IMR-90 (cell line): Measurements from ENCODE around the gene TFAP2E. TPM values are rescaled to one million over a fixed set of nuclear protein-coding genes. Genes with fewer than 3 reads are reported as not detected.

Experiments used
- ATAC-seq: fragments of 200-7000 bp; cut with Tn5 transposase; 2 replicates; pipeline ENCODE4 v1.9.1; 2020; ENCODE audit warnings: low read depth, mild to moderate bottlenecking, moderate library complexity
- BruUV-seq: library from RNA; stranded (reverse); fragments of 400-500 nt; replicated peaks from 2 replicates; lab custom pipeline; 2021; lab: Mats Ljungman, UMichigan
- CTCF ChIA-PET: fragments of 300-600 bp; formaldehyde crosslinking; extraction: SDS; loops from one replicate; lab custom pipeline; 2021; ENCODE audit warnings: antibody characterized with exemption; lab: Yijun Ruan, JAX
- POLR2A ChIA-PET: fragments of 300-600 bp; sonication (Branson Sonifier 250); formaldehyde crosslinking; loops from one replicate; lab custom pipeline; 2022; ENCODE audit warnings: antibody characterized with exemption; ENCODE audit not compliant: unreplicated experiment; lab: Charles Lee
- DNase-seq: peaks from one replicate; pipeline ENCODE4 v3.0.0; 2013
- H2AFZ ChIP-seq: replicated peaks from 2 replicates; pipeline ENCODE3; 2013; ENCODE audit warnings: low read length, mild to moderate bottlenecking; ENCODE audit not compliant: poor library complexity
- H2AK5ac ChIP-seq: 2 replicates; pipeline ENCODE4 v1.6.1; 2013; ENCODE audit warnings: low read depth, low read length, inconsistent platforms
- H2AK9ac ChIP-seq: replicated peaks from 2 replicates; pipeline ENCODE3; 2013; ENCODE audit warnings: mild to moderate bottlenecking, low read depth, low read length, moderate library complexity; ENCODE audit not compliant: poor library complexity
- H2BK120ac ChIP-seq: 2 replicates; pipeline ENCODE4 v1.6.1; 2013; ENCODE audit warnings: low read depth, low read length, inconsistent platforms
- H2BK15ac ChIP-seq: 3 replicates; pipeline ENCODE4 v1.6.1; 2013; ENCODE audit warnings: low read depth, low read length, inconsistent platforms
- H2BK20ac ChIP-seq: 2 replicates; pipeline ENCODE4 v1.6.1; 2013; ENCODE audit warnings: low read depth, mild to moderate bottlenecking, inconsistent platforms, low read length, moderate library complexity
- H2BK5ac ChIP-seq: 2 replicates; pipeline ENCODE4 v1.6.1; 2013; ENCODE audit warnings: mild to moderate bottlenecking, low read depth, low read length, inconsistent platforms; ENCODE audit not compliant: poor library complexity, severe bottlenecking
- H3K14ac ChIP-seq: replicated peaks from 2 replicates; pipeline ENCODE4 v1.6.1; 2013; ENCODE audit warnings: low read depth, low read length, inconsistent platforms
- H3K18ac ChIP-seq: 2 replicates; pipeline ENCODE4 v1.6.1; 2013; ENCODE audit warnings: low read depth, low read length, control low read depth
- H3K23ac ChIP-seq: 2 replicates; pipeline ENCODE4 v1.6.1; 2013; ENCODE audit warnings: low read depth, low read length, inconsistent platforms
- H3K27ac ChIP-seq: 2 replicates; pipeline ENCODE4 v1.5.1; 2013; ENCODE audit warnings: mild to moderate bottlenecking, control low read depth, low read length; ENCODE audit not compliant: insufficient read depth
- H3K27me3 ChIP-seq: 2 replicates; pipeline ENCODE4 v1.6.1; 2013; ENCODE audit warnings: low read length; ENCODE audit not compliant: control insufficient read depth, insufficient read depth
- H3K36me3 ChIP-seq: 2 replicates; pipeline ENCODE4 v1.6.1; 2013; ENCODE audit warnings: low read length, mixed read lengths; ENCODE audit not compliant: control insufficient read depth, insufficient read depth
- H3K4ac ChIP-seq: 2 replicates; pipeline ENCODE4 v1.6.1; 2013; ENCODE audit warnings: low read depth, low read length, inconsistent platforms
- H3K4me1 ChIP-seq: 2 replicates; pipeline ENCODE4 v1.6.1; 2013; ENCODE audit warnings: low read length, mixed read lengths; ENCODE audit not compliant: control insufficient read depth, insufficient read depth
- H3K4me2 ChIP-seq: 2 replicates; pipeline ENCODE4 v1.6.1; 2013; ENCODE audit warnings: low read depth, mild to moderate bottlenecking, control low read depth, low read length, moderate library complexity
- H3K4me3 ChIP-seq: 2 replicates; pipeline ENCODE4 v1.5.1; 2013; ENCODE audit warnings: low read depth, mild to moderate bottlenecking, control low read depth, low read length, moderate library complexity; ENCODE audit not compliant: insufficient read depth
- H3K56ac ChIP-seq: 2 replicates; pipeline ENCODE4 v1.6.1; 2013; ENCODE audit warnings: low read length, inconsistent platforms; ENCODE audit not compliant: insufficient read depth; ENCODE audit errors: extremely low read depth
- H3K79me1 ChIP-seq, 2 experiments: 2 replicates each; pipeline ENCODE4 v1.6.1; 2013; ENCODE audit warnings: low read length in 2 of 2, inconsistent platforms in 1 of 2, low read depth in 1 of 2
- H3K9ac ChIP-seq: 2 replicates; pipeline ENCODE4 v1.6.1; 2013; ENCODE audit warnings: low read depth, low read length, control low read depth
- H3K9me1 ChIP-seq: 2 replicates; pipeline ENCODE4 v1.6.1; 2013; ENCODE audit warnings: low read length, inconsistent platforms; ENCODE audit not compliant: insufficient read depth
- H3K9me3 ChIP-seq: 2 replicates; pipeline ENCODE4 v1.6.1; 2013; ENCODE audit warnings: low read length; ENCODE audit not compliant: control insufficient read depth, insufficient read depth
- H4K20me1 ChIP-seq: 2 replicates; pipeline ENCODE4 v1.6.1; 2013; ENCODE audit warnings: low read length, inconsistent platforms; ENCODE audit not compliant: insufficient read depth
- H4K5ac ChIP-seq: 2 replicates; pipeline ENCODE4 v1.6.1; 2013; ENCODE audit warnings: mild to moderate bottlenecking, low read depth, low read length, control low read depth
- H4K8ac ChIP-seq, 2 experiments: 2 replicates each; pipeline ENCODE4 v1.6.1; 2013; ENCODE audit warnings: low read depth in 2 of 2, low read length in 2 of 2, control low read depth in 1 of 2, inconsistent platforms in 1 of 2
- H4K91ac ChIP-seq: 2 replicates; pipeline ENCODE4 v1.6.1; 2013; ENCODE audit warnings: low read depth, low read length, inconsistent platforms; ENCODE audit not compliant: insufficient read depth
- BHLHE40 ChIP-seq: fragments of 150-350 bp; IDR thresholded peaks from 2 replicates; pipeline ENCODE4 v1.6.1; 2016; ENCODE audit warnings: mild to moderate bottlenecking, low read depth, low read length
- CHD1 ChIP-seq: IDR thresholded peaks from 2 replicates; pipeline ENCODE4 v1.6.1; 2012; ENCODE audit warnings: low read depth, low read length, improper control_type of control experiment
- ELK1 ChIP-seq: fragments of 150-350 bp; IDR thresholded peaks from 2 replicates; pipeline ENCODE4 v1.6.1; 2016; ENCODE audit warnings: low read depth, mild to moderate bottlenecking, low read length, moderate library complexity, borderline replicate concordance
- MAFK ChIP-seq: IDR thresholded peaks from 2 replicates; pipeline ENCODE4 v1.6.1; 2012; ENCODE audit warnings: low read depth, low read length, improper control_type of control experiment
- MAZ ChIP-seq: IDR thresholded peaks from 2 replicates; pipeline ENCODE4 v1.6.1; 2012; ENCODE audit warnings: low read depth, mild to moderate bottlenecking, low read length, improper control_type of control experiment, moderate library complexity, borderline replicate concordance
- MXI1 ChIP-seq: IDR thresholded peaks from 2 replicates; pipeline ENCODE4 v1.6.1; 2012; ENCODE audit warnings: low read depth, mild to moderate bottlenecking, low read length, moderate library complexity, borderline replicate concordance
- RCOR1 ChIP-seq: IDR thresholded peaks from 2 replicates; pipeline ENCODE4 v1.6.1; 2012; ENCODE audit warnings: mild to moderate bottlenecking, low read length, improper control_type of control experiment; ENCODE audit not compliant: insufficient replicate concordance
- SMC3 ChIP-seq: fragments of 150-350 bp; IDR thresholded peaks from 2 replicates; pipeline ENCODE4 v1.6.1; 2016; ENCODE audit warnings: low read depth, mild to moderate bottlenecking, antibody characterized with exemption, low read length, moderate library complexity
- USF2 ChIP-seq: fragments of 150-350 bp; IDR thresholded peaks from 2 replicates; pipeline ENCODE4 v1.6.1; 2017; ENCODE audit warnings: mild to moderate bottlenecking, antibody characterized with exemption, low read length, low read depth
- WGBS, 2 experiments: methylation state at CpG; one replicate each; pipeline versions ENCODE4 v1.1.5 to v1.1.7; 2013; ENCODE audit warnings: missing lambda C conversion rate in 2 of 2; ENCODE audit not compliant: insufficient read length in 1 of 2; ENCODE audit errors: extremely low coverage in 2 of 2; 5-methylcytosine and 5-hydroxymethylcytosine counted together
- dilution Hi-C: fragments of 300-500 bp; cut with HindIII; formaldehyde crosslinking; loops from one replicate; pipeline ENCODE4 v1.14.3; 2018; ENCODE audit warnings: low sequenced_read_pairs; ENCODE audit not compliant: unreplicated experiment
- in situ Hi-C: fragments of 300-500 bp; cut with MboI; formaldehyde crosslinking; loops from 3 replicates; pipeline ENCODE4 v1.14.3; 2019; ENCODE audit warnings: low sequenced_read_pairs, inconsistent platforms, mixed read lengths
- intact Hi-C: fragments of 100-400 bp; cut with micrococcal nuclease; formaldehyde crosslinking; loops from 2 replicates; pipeline ENCODE4 v1.10.0; 2022
- polyA plus RNA-seq, 3 experiments: library from polyadenylated mRNA; depleted of rRNA; stranded (reverse); fragments of >200 nt; gene quantifications; 2 replicates each; pipeline ENCODE4 v1.2.3, GENCODE V29; 2012; ENCODE audit warnings: low replicate concordance in 1 of 3
- total RNA-seq: library from RNA; depleted of rRNA; stranded (reverse); fragments of >200 nt; gene quantifications from 2 replicates; pipeline ENCODE4 v1.2.3, GENCODE V29; 2012

Gene TFAP2E
- total and polyA plus RNA-seq, 2 of the 4 experiments (the other 2 are of a cell fraction) = under 0.01 to 0.19 TPM

- Histone ChIP-seq H4K20me1 (peaks cover 13% of the 10 kb centered on the region; the same call in 1 of the 2 replicates), H3K9ac (no peak overlapping the region), H3K27ac (no peak overlapping the region), H3K9me1 (peaks cover 13% of the 10 kb centered on the region), H2AK9ac (no peak overlapping the region), H3K23ac (no peak overlapping the region), H4K8ac (no peak overlapping the region), H2BK120ac (no peak overlapping the region), H3K27me3 (no peaks in the 10 kb centered on the region), H2BK15ac (no peak overlapping the region), H2AK5ac (no peak overlapping the region), H2BK5ac (no peak overlapping the region), H3K14ac (no peak overlapping the region), H3K4ac (no peak overlapping the region), H3K56ac (no peak overlapping the region), H3K36me3 (peaks cover 28% of the 10 kb centered on the region), H4K5ac (no peak overlapping the region), H3K9me3 (no peaks in the 10 kb centered on the region), H2AFZ (no peak overlapping the region), H3K4me2 (no peak overlapping the region), H3K4me3 (no peak overlapping the region), H2BK20ac (no peak overlapping the region), H3K4me1 (no peaks in the 10 kb centered on the region), H4K91ac (no peak overlapping the region), H3K18ac (no peak overlapping the region), H3K79me1 (peaks cover 55 to 60% of the 10 kb centered on the region in 2 experiments)
- 100% methylated on average over 1 of the region's 4 CpGs; no CpG with 5 or more reads in 1 of the 2 experiments for WGBS, 2 experiments
- intact Hi-C loops (no loop called here), dilution Hi-C loops (no loop called here), in situ Hi-C loops (no loop called here)
- no peak for DNase-seq
- no TSS peak for BruUV-seq
- CTCF ChIA-PET = interaction anchor here (0.5 kb wide), 1 partner anchor 48 kb away, joined by 3 read pairs; no protein-coding TSS in a partner anchor
- POLR2A ChIA-PET = no interaction called here
- ATAC-seq = no peak
- no peak for TF ChIP-seq MAFK
- TF ChIP-seq USF2 = no peak
- no peak for TF ChIP-seq BHLHE40
- TF ChIP-seq MAZ = no peak
- TF ChIP-seq MXI1 = no peak
- TF ChIP-seq ELK1 = no peak
- no peak for TF ChIP-seq SMC3
- no peak for TF ChIP-seq RCOR1
- no peak for TF ChIP-seq CHD1
Observed at GRCh38 chr1:35622510-35623178, 49.5 kb downstream of the TFAP2E start.
